ENCODE results near the gene MTAP.

DNA sequence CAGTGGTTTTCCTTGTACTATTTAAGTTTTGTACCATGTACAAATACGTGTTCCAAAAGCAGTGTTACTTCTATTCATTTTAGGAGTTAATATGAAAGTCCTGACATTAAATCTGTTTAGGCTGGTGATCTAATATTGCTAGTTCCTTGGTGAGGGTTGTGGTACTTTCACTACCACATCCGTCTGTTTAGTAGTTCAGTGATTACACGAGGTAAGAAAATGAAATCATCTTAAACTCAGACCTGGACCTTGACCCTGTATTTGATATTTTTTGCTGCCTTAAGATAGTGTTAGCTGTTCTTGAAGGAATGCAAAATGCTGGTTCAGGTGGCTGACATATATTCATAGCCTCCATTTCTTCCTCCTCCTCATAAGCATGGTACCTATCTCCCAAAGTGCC, 50.3 kb downstream of the MTAP start:
- TF ChIP-seq, protein P1, sequence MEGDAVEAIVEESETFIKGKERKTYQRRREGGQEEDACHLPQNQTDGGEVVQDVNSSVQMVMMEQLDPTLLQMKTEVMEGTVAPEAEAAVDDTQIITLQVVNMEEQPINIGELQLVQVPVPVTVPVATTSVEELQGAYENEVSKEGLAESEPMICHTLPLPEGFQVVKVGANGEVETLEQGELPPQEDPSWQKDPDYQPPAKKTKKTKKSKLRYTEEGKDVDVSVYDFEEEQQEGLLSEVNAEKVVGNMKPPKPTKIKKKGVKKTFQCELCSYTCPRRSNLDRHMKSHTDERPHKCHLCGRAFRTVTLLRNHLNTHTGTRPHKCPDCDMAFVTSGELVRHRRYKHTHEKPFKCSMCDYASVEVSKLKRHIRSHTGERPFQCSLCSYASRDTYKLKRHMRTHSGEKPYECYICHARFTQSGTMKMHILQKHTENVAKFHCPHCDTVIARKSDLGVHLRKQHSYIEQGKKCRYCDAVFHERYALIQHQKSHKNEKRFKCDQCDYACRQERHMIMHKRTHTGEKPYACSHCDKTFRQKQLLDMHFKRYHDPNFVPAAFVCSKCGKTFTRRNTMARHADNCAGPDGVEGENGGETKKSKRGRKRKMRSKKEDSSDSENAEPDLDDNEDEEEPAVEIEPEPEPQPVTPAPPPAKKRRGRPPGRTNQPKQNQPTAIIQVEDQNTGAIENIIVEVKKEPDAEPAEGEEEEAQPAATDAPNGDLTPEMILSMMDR (conservative IDR thresholded peaks at IDR 0.05), result no peak
- TF ChIP-seq ZFX (IDR thresholded peaks at IDR 0.05), result no peak
